HG03066 (cell line): ENCODE measurements around the gene CBY1.

Experiments
- ATAC-seq: cut with Tn5 transposase; IDR thresholded peaks from one replicate; pipeline ENCODE4 v1.9.1; 2021; ENCODE audit warnings: low read depth; ENCODE audit not compliant: unreplicated experiment

The CBY1 gene

DNA sequence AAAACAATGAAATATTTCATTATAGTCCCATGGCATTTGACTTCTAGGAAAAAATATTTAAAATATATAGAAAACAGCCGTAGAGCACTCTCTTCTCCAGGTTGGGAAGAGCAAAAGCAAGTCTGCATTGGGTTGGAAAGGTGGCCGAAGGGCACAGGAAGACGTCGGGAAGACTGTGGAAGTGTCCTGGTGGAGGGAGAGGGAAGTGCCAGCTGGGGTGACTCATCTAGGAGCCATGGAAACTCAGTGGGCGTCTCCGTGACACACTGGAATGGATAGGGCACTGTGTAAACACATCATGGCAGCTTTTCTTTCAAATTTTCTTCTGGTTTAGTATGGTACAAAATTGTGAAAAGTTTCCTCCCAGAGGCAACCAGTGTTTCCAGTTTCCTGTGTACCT is 62.0 kb downstream of the CBY1 start:
- ATAC-seq: no peak

DNA sequence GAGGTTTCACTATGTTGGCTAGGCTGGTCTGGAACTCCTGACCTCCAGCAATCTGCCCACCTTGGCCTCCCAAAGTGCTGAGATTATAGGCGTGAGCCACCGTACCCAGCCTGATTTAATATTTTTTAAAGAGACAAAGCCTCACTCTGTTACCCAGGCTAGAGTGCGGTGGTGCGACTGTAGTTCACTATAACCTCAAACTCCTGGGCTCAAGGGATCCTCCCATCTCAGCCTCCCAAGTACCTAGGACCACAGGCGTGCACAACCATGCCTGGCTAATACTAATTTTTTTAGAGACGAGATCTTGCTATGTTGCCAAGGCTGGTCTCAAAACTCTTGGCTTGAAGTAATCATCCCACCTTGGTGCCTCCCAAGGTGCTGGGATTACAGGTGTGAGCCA is 62.8 kb downstream of the CBY1 start:
- no peak for ATAC-seq

- no peak for ATAC-seq
Measured at GRCh38 chr22:38720350-38720749, 63.9 kb downstream of the CBY1 start.

GRCh38 chr22:38721551-38721950 is 65.1 kb downstream of the CBY1 start:
- no peak for ATAC-seq
